GM18498 (cell line): Measurements from ENCODE around the gene PDGFD.
A peak's percentile ranks its signal among the peaks of the same experiment; 100 is the strongest.

Experiments
- ATAC-seq: cut with Tn5 transposase; IDR thresholded peaks from one replicate; pipeline ENCODE4 v1.9.1; 2021; ENCODE audit warnings: mild to moderate bottlenecking, moderate library complexity; ENCODE audit not compliant: unreplicated experiment

Gene PDGFD

GRCh38 chr11:103927535-103927934 lies 236.4 kb downstream of the PDGFD start:
- ATAC-seq: no peak

GRCh38 chr11:103926990-103927389 lies 237.0 kb downstream of the PDGFD start:
- ATAC-seq: no peak

GRCh38 chr11:103924166-103925013 lies 239.6 kb downstream of the PDGFD start:
- ATAC-seq: no peak

- ATAC-seq: peak; percentile 54
Observed at GRCh38 chr11:103923451-103923931, 240.5 kb downstream of the PDGFD start.

- ATAC-seq: no peak
Observed at GRCh38 chr11:103920933-103921332, 243.0 kb downstream of the PDGFD start.

- ATAC-seq: peak; percentile 49
Observed at GRCh38 chr11:103920449-103920848, 243.5 kb downstream of the PDGFD start.

GRCh38 chr11:103910721-103911120 lies 253.2 kb downstream of the PDGFD start:
- ATAC-seq: no peak

GRCh38 chr11:103907548-103908455 lies 256.1 kb downstream of the PDGFD start:
- peak; percentile 15 for ATAC-seq

- ATAC-seq: no peak
Observed at GRCh38 chr11:103907136-103907535, 256.8 kb downstream of the PDGFD start.

GRCh38 chr11:103906291-103906867 lies 257.6 kb downstream of the PDGFD start:
- ATAC-seq: no peak

- ATAC-seq: peak; percentile 86
Observed at GRCh38 chr11:103904324-103904667, 259.7 kb downstream of the PDGFD start.

GRCh38 chr11:103903621-103904323 lies 260.2 kb downstream of the PDGFD start:
- ATAC-seq: peak; percentile 86

GRCh38 chr11:103902994-103903393 lies 261.0 kb downstream of the PDGFD start:
- no peak for ATAC-seq

- no peak for ATAC-seq
Observed at GRCh38 chr11:103901656-103902055, 262.3 kb downstream of the PDGFD start.

GRCh38 chr11:103898577-103899336 lies 265.2 kb downstream of the PDGFD start:
- ATAC-seq: peak; percentile 70

GRCh38 chr11:103898065-103898464 lies 265.9 kb downstream of the PDGFD start:
- peak; percentile 63 for ATAC-seq

GRCh38 chr11:103897160-103897936 lies 266.6 kb downstream of the PDGFD start:
- no peak for ATAC-seq

GRCh38 chr11:103895106-103895505 lies 268.8 kb downstream of the PDGFD start:
- ATAC-seq: no peak

- ATAC-seq: no peak
Observed at GRCh38 chr11:103894673-103895072, 269.3 kb downstream of the PDGFD start.
